Keratinocyte (primary cell): ENCODE data around the gene GPC5. TPM values are rescaled to one million over a fixed set of nuclear protein-coding genes. Genes with fewer than 3 reads are reported as not detected.

Experiments
- DNase-seq: peaks from one replicate; pipeline ENCODE4 v3.0.0-alpha.2; 2011; ENCODE audit warnings: low read depth, missing footprints, low spot score
- FAIRE-seq: peaks from 2 replicates; lab custom pipeline; 2011; peaks lifted over from hg19 to GRCh38; lab: Jason Lieb, UNC
- H2AFZ ChIP-seq: 2 replicates; pipeline ENCODE4 v1.6.0; 2012; ENCODE audit warnings: low read length, control low read depth, inconsistent platforms; ENCODE audit not compliant: control insufficient read depth
- H3K27ac ChIP-seq: 2 replicates; pipeline ENCODE4 v1.5.1; 2011; ENCODE audit warnings: low read length; ENCODE audit not compliant: control insufficient read depth, insufficient read depth
- H3K27me3 ChIP-seq: 3 replicates; pipeline ENCODE4 v1.6.0; 2011; ENCODE audit warnings: low read length; ENCODE audit not compliant: control insufficient read depth, insufficient read depth; ENCODE audit errors: extremely low read depth
- H3K36me3 ChIP-seq, 2 experiments: 2 replicates in 1 of 2; 3 replicates in 1 of 2; pipeline ENCODE4 v1.5.1; 2011; ENCODE audit warnings: low read length in 2 of 2, mild to moderate bottlenecking in 1 of 2; ENCODE audit not compliant: control insufficient read depth in 2 of 2, insufficient read depth in 2 of 2; ENCODE audit errors: extremely low read depth in 1 of 2
- H3K4me1 ChIP-seq: 3 replicates; pipeline ENCODE4 v1.5.1; 2011; ENCODE audit warnings: low read length; ENCODE audit not compliant: control insufficient read depth, insufficient read depth; ENCODE audit errors: extremely low read depth
- H3K4me2 ChIP-seq: 3 replicates; pipeline ENCODE4 v1.6.0; 2011; ENCODE audit warnings: low read depth, low read length; ENCODE audit not compliant: control insufficient read depth, insufficient read depth; ENCODE audit errors: extremely low read depth
- H3K4me3 ChIP-seq, 3 experiments: fragments of 200-600 bp in 1 of 3; sonication (generic) in 1 of 3; 2 replicates in 2 of 3; 3 replicates in 1 of 3; pipeline ENCODE4 v1.5.1; 2011 to 2016; ENCODE audit warnings: low read length in 3 of 3, mild to moderate bottlenecking in 3 of 3, control low read depth in 2 of 3, inconsistent platforms in 1 of 3, low read depth in 1 of 3, mixed read lengths in 1 of 3, mixed run types in 1 of 3, moderate library complexity in 1 of 3; ENCODE audit not compliant: control insufficient read depth in 2 of 3, insufficient read depth in 2 of 3; ENCODE audit errors: extremely low read depth in 1 of 3
- H3K79me2 ChIP-seq: 2 replicates; pipeline ENCODE4 v1.6.0; 2012; ENCODE audit warnings: low read length; ENCODE audit not compliant: control insufficient read depth, insufficient read depth
- H3K9ac ChIP-seq: 3 replicates; pipeline ENCODE4 v1.6.0; 2011; ENCODE audit warnings: low read length; ENCODE audit not compliant: control insufficient read depth, insufficient read depth; ENCODE audit errors: extremely low read depth
- H3K9me1 ChIP-seq: 3 replicates; pipeline ENCODE4 v1.6.0; 2011; ENCODE audit warnings: low read length; ENCODE audit not compliant: control insufficient read depth, insufficient read depth; ENCODE audit errors: extremely low read depth
- H3K9me3 ChIP-seq: 2 replicates; pipeline ENCODE4 v1.5.1; 2012; ENCODE audit warnings: low read depth, low read length; ENCODE audit not compliant: control insufficient read depth
- H4K20me1 ChIP-seq: 3 replicates; pipeline ENCODE4 v1.6.0; 2011; ENCODE audit warnings: low read length; ENCODE audit not compliant: control insufficient read depth, insufficient read depth; ENCODE audit errors: extremely low read depth
- CTCF ChIP-seq, 3 experiments: IDR thresholded peaks in 1 of 3; conservative IDR thresholded peaks in 1 of 3; optimal IDR thresholded peaks in 1 of 3; 2 replicates in 2 of 3; 3 replicates in 1 of 3; pipeline versions ENCODE3 to v1.5.1; 2011; ENCODE audit warnings: low read length in 3 of 3, mild to moderate bottlenecking in 3 of 3, moderate library complexity in 2 of 3, control low read depth in 1 of 3, inconsistent platforms in 1 of 3; ENCODE audit not compliant: insufficient read depth in 2 of 3; ENCODE audit errors: extremely low read depth in 1 of 3
- EZH2 ChIP-seq: IDR thresholded peaks from one replicate; pipeline ENCODE4 v1.6.1; 2012; ENCODE audit warnings: inconsistent platforms, mild to moderate bottlenecking, low read length, moderate library complexity
- dilution Hi-C: fragments of 300-500 bp; cut with MboI; formaldehyde crosslinking; loops from one replicate; pipeline ENCODE4 v1.7.0; 2020; ENCODE audit warnings: low sequenced_read_pairs; ENCODE audit not compliant: extremely low pct_ligation_motif_present
- polyA plus RNA-seq, 5 experiments: library from polyadenylated mRNA; depleted of rRNA in 3 of 5; stranded (reverse) in 3 of 5; stranded (forward) in 1 of 5; unstranded in 1 of 5; fragments of >200 nt; gene quantifications; 1 replicate in 1 of 5; 2 replicates in 3 of 5; 3 replicates in 1 of 5; pipeline versions ENCODE4 v1.2.1 to v1.2.3, GENCODE V29; 2011 to 2012; ENCODE audit warnings: missing spikeins in 2 of 5, low read depth in 1 of 5, low replicate concordance in 1 of 5

Gene GPC5
- polyA plus RNA-seq, 1 donor (not counting 4 experiments of a cell fraction or from before 2014, with no cell fraction given), result 0.10 TPM

- TF ChIP-seq CTCF (optimal IDR thresholded peaks at IDR 0.05 in 1 of 3, IDR thresholded peaks at IDR 0.05 in 1 of 3, conservative IDR thresholded peaks at IDR 0.05 in 1 of 3; ENCODE audit: extremely low read depth in 1 of 3, insufficient read depth in 2 of 3, low read length in 3 of 3) (no peak), EZH2 (no peak)
- FAIRE-seq, result no peak
- no peaks in the 10 kb centered on the region for H3K9me1 ChIP-seq
These were observed 258.9 kb downstream of the GPC5 start for GRCh38 chr13:91657283-91657682.

GRCh38 chr13:91659256-91660075 is 261.0 kb downstream of the GPC5 start:
- TF ChIP-seq EZH2 (no peak), CTCF (optimal IDR thresholded peaks at IDR 0.05 in 1 of 3, IDR thresholded peaks at IDR 0.05 in 1 of 3, conservative IDR thresholded peaks at IDR 0.05 in 1 of 3; ENCODE audit: extremely low read depth in 1 of 3, insufficient read depth in 2 of 3, low read length in 3 of 3) (no peak)
- Histone ChIP-seq H2AFZ (no peak overlapping the region), H3K36me3 (no peaks in the 10 kb centered on the region), H3K9ac (no peak overlapping the region), H3K9me1 (no peaks in the 10 kb centered on the region), H3K27ac (no peak overlapping the region), H4K20me1 (no peaks in the 10 kb centered on the region), H3K79me2 (no peaks in the 10 kb centered on the region), H3K4me2 (no peak overlapping the region), H3K9me3 (no peaks in the 10 kb centered on the region), H3K4me3 (no peak overlapping the region), H3K27me3 (no peaks in the 10 kb centered on the region), H3K4me1 (no peaks in the 10 kb centered on the region)
- dilution Hi-C loops, result no loop called here
- FAIRE-seq (no peak), DNase-seq (no peak)

More at GRCh38 chr13:91657283-91657682, 258.9 kb downstream of the GPC5 start:
- Histone ChIP-seq H3K27ac (no peak overlapping the region), H3K4me2 (no peak overlapping the region), H3K4me1 (no peaks in the 10 kb centered on the region), H3K36me3 (no peaks in the 10 kb centered on the region), H3K27me3 (no peaks in the 10 kb centered on the region), H3K4me3 (no peak overlapping the region), H3K9ac (no peak overlapping the region), H2AFZ (no peak overlapping the region), H3K9me3 (no peaks in the 10 kb centered on the region), H3K79me2 (no peaks in the 10 kb centered on the region), H4K20me1 (no peaks in the 10 kb centered on the region)
- DNase-seq, result no peak
- dilution Hi-C loops, result no loop called here
